K562 (cell line): ENCODE data around the gene PTPN7. TPM values are rescaled to one million over a fixed set of nuclear protein-coding genes. Genes with fewer than 3 reads are reported as not detected.

Source experiments
- ATAC-seq: fragments of 200-7000 bp; cut with Tn5 transposase; 3 replicates; pipeline ENCODE4 v1.9.1; 2020; ENCODE audit warnings: moderate library complexity
- BruUV-seq: library from RNA; stranded (reverse); fragments of 400-500 nt; replicated peaks from 2 replicates; lab custom pipeline; 2021; lab: Mats Ljungman, UMichigan
- CTCF ChIA-PET: fragments of 300-600 bp; formaldehyde crosslinking; extraction: SDS; loops from one replicate; lab custom pipeline; 2021; ENCODE audit warnings: low intra/inter-chr PET ratio; lab: Yijun Ruan, JAX
- POLR2A ChIA-PET: fragments of 300-600, 350-650 bp; sonication (Branson Sonifier 250); formaldehyde crosslinking; extraction: SDS; loops from one replicate; lab custom pipeline; 2021; ENCODE audit warnings: antibody characterized with exemption, inconsistent platforms; lab: Yijun Ruan, JAX
- DNase-seq, 4 experiments: peaks; one replicate each; pipeline versions ENCODE4 v3.0.0 to v3.0.0-alpha.2; 2011 to 2018; ENCODE audit warnings: low spot score in 3 of 4, mixed read lengths in 3 of 4; ENCODE audit errors: extremely low read depth in 1 of 4
- FAIRE-seq: peaks from 2 replicates; lab custom pipeline; 2011; peaks lifted over from hg19 to GRCh38; lab: Jason Lieb, UNC
- H2AFZ ChIP-seq: 2 replicates; pipeline ENCODE4 v1.6.0; 2011; ENCODE audit warnings: low read depth, low read length, control low read depth, inconsistent platforms
- H3K27ac ChIP-seq: fragments of 200-600 bp; 3 replicates; pipeline ENCODE4 v1.8.0; 2011; ENCODE audit warnings: low read depth, mild to moderate bottlenecking, control low read depth, inconsistent platforms, low read length, moderate library complexity, mixed read lengths; ENCODE audit errors: extremely low read depth
- H3K27me3 ChIP-seq, 2 experiments: fragments of 300-600 bp in 1 of 2; 2 replicates in 1 of 2; 3 replicates in 1 of 2; pipeline versions ENCODE4 v1.6.0 to v1.8.0; 2011; ENCODE audit warnings: inconsistent platforms in 2 of 2, low read length in 2 of 2, mild to moderate bottlenecking in 1 of 2, mixed read lengths in 1 of 2, moderate library complexity in 1 of 2; ENCODE audit not compliant: control insufficient read depth in 2 of 2, insufficient read depth in 2 of 2
- H3K36me3 ChIP-seq: fragments of 300-600 bp; 3 replicates; pipeline ENCODE4 v1.8.0; 2011; ENCODE audit warnings: mild to moderate bottlenecking, low read length, inconsistent platforms; ENCODE audit not compliant: control insufficient read depth, insufficient read depth
- H3K4me1 ChIP-seq, 2 experiments: fragments of 200-600 bp in 1 of 2; replicated peaks in 1 of 2; 2 replicates in 1 of 2; 3 replicates in 1 of 2; pipeline versions ENCODE4 v1.5.1 to v1.8.0; 2011; ENCODE audit warnings: inconsistent platforms in 2 of 2, low read length in 2 of 2, mild to moderate bottlenecking in 1 of 2, mixed read lengths in 1 of 2, moderate library complexity in 1 of 2; ENCODE audit not compliant: control insufficient read depth in 2 of 2, insufficient read depth in 2 of 2
- H3K4me2 ChIP-seq: 2 replicates; pipeline ENCODE4 v1.6.1; 2011; ENCODE audit warnings: low read length, control low read depth, inconsistent platforms, mixed read lengths; ENCODE audit not compliant: insufficient read depth
- H3K4me3 ChIP-seq: fragments of 200-600 bp; sonication (generic), shearing (Covaris generic); 2 replicates; pipeline ENCODE4 v1.5.1; 2016; ENCODE audit warnings: control low read depth, inconsistent platforms
- H3K79me2 ChIP-seq: fragments of 200-600 bp; 3 replicates; pipeline ENCODE4 v1.8.0; 2011; ENCODE audit warnings: low read length, inconsistent platforms; ENCODE audit not compliant: control insufficient read depth, insufficient read depth
- H3K9ac ChIP-seq, 2 experiments: 2 replicates each; pipeline versions ENCODE4 v1.6.0 to v1.6.1; 2011; ENCODE audit warnings: low read depth in 2 of 2, low read length in 2 of 2, control low read depth in 1 of 2, inconsistent platforms in 1 of 2, mild to moderate bottlenecking in 1 of 2, mixed read lengths in 1 of 2; ENCODE audit not compliant: insufficient read depth in 1 of 2
- H3K9me1 ChIP-seq: one replicate; pipeline ENCODE4 v1.6.0; 2011; ENCODE audit warnings: inconsistent platforms, mild to moderate bottlenecking, low read length, moderate library complexity; ENCODE audit not compliant: control insufficient read depth, insufficient read depth
- H3K9me3 ChIP-seq: replicated peaks from 2 replicates; pipeline ENCODE4 v1.5.1; 2011; ENCODE audit warnings: low read depth, low read length, inconsistent platforms; ENCODE audit not compliant: control insufficient read depth, insufficient read depth
- H4K20me1 ChIP-seq: replicated peaks from 2 replicates; pipeline ENCODE4 v1.6.1; 2011; ENCODE audit warnings: low read length, inconsistent platforms, mixed read lengths; ENCODE audit not compliant: control insufficient read depth, insufficient read depth
- CCAR2 ChIP-seq: fragments of 200-400 bp; formaldehyde crosslinking; IDR thresholded peaks from 2 replicates; pipeline ENCODE4 v1.6.1; 2017; ENCODE audit warnings: mild to moderate bottlenecking, low read depth, low read length
- CTBP1 ChIP-seq: fragments of 450-650 bp; IDR thresholded peaks from 2 replicates; pipeline ENCODE4 v1.6.1; 2016; ENCODE audit warnings: borderline replicate concordance
- DMBX1 ChIP-seq: fragments of 250-450 bp; sonication (Bioruptor Pico); IDR thresholded peaks from 2 replicates; pipeline ENCODE4 v1.8.0; 2022; ENCODE audit warnings: inconsistent platforms, mild to moderate bottlenecking, moderate library complexity, borderline replicate concordance
- KAT2B ChIP-seq: IDR thresholded peaks from one replicate; pipeline ENCODE4 v1.6.1; 2012; ENCODE audit warnings: low read depth, mild to moderate bottlenecking, control low read depth, inconsistent platforms, low read length, moderate library complexity
- KDM1A ChIP-seq, 2 experiments: fragments of 450-650 bp; IDR thresholded peaks; 2 replicates each; pipeline ENCODE4 v1.6.1; 2016; ENCODE audit warnings: mild to moderate bottlenecking in 2 of 2
- NFRKB ChIP-seq: fragments of 450-650 bp; IDR thresholded peaks from 2 replicates; pipeline ENCODE4 v1.6.1; 2016; ENCODE audit warnings: low read depth
- NR2F6 ChIP-seq: fragments of 450-650 bp; formaldehyde crosslinking; IDR thresholded peaks from 2 replicates; pipeline ENCODE4 v1.4.0; 2020; ENCODE audit warnings: mild to moderate bottlenecking
- SAFB ChIP-seq: fragments of 200-400 bp; formaldehyde crosslinking; IDR thresholded peaks from 2 replicates; pipeline ENCODE4 v1.6.1; 2017; ENCODE audit warnings: low read depth, low read length, borderline replicate concordance
- SRSF1 ChIP-seq: fragments of 200-400 bp; formaldehyde crosslinking; IDR thresholded peaks from 2 replicates; pipeline ENCODE4 v1.6.1; 2017; ENCODE audit warnings: mild to moderate bottlenecking, low read depth, low read length, moderate library complexity
- TGIF2 ChIP-seq: sonication (generic); formaldehyde crosslinking; IDR thresholded peaks from 2 replicates; pipeline ENCODE4 v1.8.1; 2022; ENCODE audit warnings: mild to moderate bottlenecking, missing genetic modification reagents, moderate library complexity
- XRCC5 ChIP-seq: fragments of 200-400 bp; formaldehyde crosslinking; IDR thresholded peaks from 2 replicates; pipeline ENCODE4 v1.6.1; 2017; ENCODE audit warnings: low read depth, mild to moderate bottlenecking, low read length
- ZEB2 ChIP-seq: fragments of 450-650 bp; IDR thresholded peaks from 2 replicates; pipeline ENCODE4 v1.6.1; 2016
- ZNF586 ChIP-seq: fragments of 450-650 bp; formaldehyde crosslinking; conservative IDR thresholded peaks from 2 replicates; pipeline ENCODE4 v1.4.0; 2020; ENCODE audit warnings: mild to moderate bottlenecking, moderate library complexity
- WGBS: fragments of 100-300 bp; shearing (Covaris generic); methylation state at CpG from one replicate; pipeline ENCODE4 v1.1.6; 2016; ENCODE audit warnings: low coverage, mixed read lengths; ENCODE audit not compliant: insufficient coverage; ENCODE audit errors: missing lambda C conversion rate; 5-methylcytosine and 5-hydroxymethylcytosine counted together
- in situ Hi-C: fragments of 300-500 bp; cut with MboI; formaldehyde crosslinking; loops from 4 replicates; pipeline ENCODE4 v1.15.0; 2018; ENCODE audit warnings: inconsistent platforms, mixed read lengths
- intact Hi-C: fragments of 100-400 bp; cut with micrococcal nuclease; formaldehyde crosslinking; loops from 2 replicates; pipeline ENCODE4 v1.14.2; 2022
- polyA plus RNA-seq, 8 experiments: library from polyadenylated mRNA; depleted of rRNA in 4 of 8; stranded (reverse) in 5 of 8; unstranded in 3 of 8; fragments of >200 nt; fragmentation: Nextera tagmentation in 2 of 8; fragmentation: Illumina TruSeq in 1 of 8; extraction: Ambion mirVana in 2 of 8; extraction: Trizol in 1 of 8; gene quantifications; 2 replicates each; pipeline versions ENCODE4 v1.2.1 to v1.2.3, GENCODE V29; 2011 to 2014; ENCODE audit warnings: inconsistent platforms in 1 of 8, missing spikeins in 1 of 8
- total RNA-seq, 7 experiments: library from RNA; depleted of rRNA in 6 of 7; stranded (reverse); fragments of >200 nt in 6 of 7; fragmentation: Illumina TruSeq in 2 of 7; extraction: Trizol in 2 of 7; gene quantifications; 2 replicates each; pipeline versions ENCODE4 v1.2.1 to v1.2.3, GENCODE V29; 2011 to 2021; ENCODE audit warnings: low replicate concordance in 1 of 7
- TF ChIP-seq, protein P1 (sequence below): fragments of 200-800 bp; sonication (Bioruptor generic); IDR thresholded peaks from 2 replicates; pipeline ENCODE4 v1.6.1; 2017; ENCODE audit warnings: missing genetic modification characterization, missing compliant biosample characterization
- TF ChIP-seq, protein P2 (sequence below): fragments of 450-650 bp; IDR thresholded peaks from one replicate; pipeline ENCODE4 v1.6.1; 2018; ENCODE audit warnings: mild to moderate bottlenecking, moderate library complexity; ENCODE audit not compliant: partially characterized antibody
- TF ChIP-seq, protein P3 (sequence below), 2 experiments: IDR thresholded peaks; 2 replicates each; pipeline ENCODE4 v1.6.1; 2011; ENCODE audit warnings: borderline replicate concordance in 1 of 2, control low read depth in 1 of 2, low read depth in 1 of 2, low read length in 1 of 2, mild to moderate bottlenecking in 1 of 2, mixed read lengths in 1 of 2, moderate library complexity in 1 of 2; ENCODE audit not compliant: insufficient read depth in 1 of 2, insufficient read length in 1 of 2, poor library complexity in 1 of 2, severe bottlenecking in 1 of 2; ENCODE audit errors: extremely low read depth in 1 of 2

Gene PTPN7
- total and polyA plus RNA-seq, 9 of the 15 experiments (the other 6 are each of a cell fraction or from before 2014, with no cell fraction given): 18.7 to 144 (median 120) TPM

DNA sequence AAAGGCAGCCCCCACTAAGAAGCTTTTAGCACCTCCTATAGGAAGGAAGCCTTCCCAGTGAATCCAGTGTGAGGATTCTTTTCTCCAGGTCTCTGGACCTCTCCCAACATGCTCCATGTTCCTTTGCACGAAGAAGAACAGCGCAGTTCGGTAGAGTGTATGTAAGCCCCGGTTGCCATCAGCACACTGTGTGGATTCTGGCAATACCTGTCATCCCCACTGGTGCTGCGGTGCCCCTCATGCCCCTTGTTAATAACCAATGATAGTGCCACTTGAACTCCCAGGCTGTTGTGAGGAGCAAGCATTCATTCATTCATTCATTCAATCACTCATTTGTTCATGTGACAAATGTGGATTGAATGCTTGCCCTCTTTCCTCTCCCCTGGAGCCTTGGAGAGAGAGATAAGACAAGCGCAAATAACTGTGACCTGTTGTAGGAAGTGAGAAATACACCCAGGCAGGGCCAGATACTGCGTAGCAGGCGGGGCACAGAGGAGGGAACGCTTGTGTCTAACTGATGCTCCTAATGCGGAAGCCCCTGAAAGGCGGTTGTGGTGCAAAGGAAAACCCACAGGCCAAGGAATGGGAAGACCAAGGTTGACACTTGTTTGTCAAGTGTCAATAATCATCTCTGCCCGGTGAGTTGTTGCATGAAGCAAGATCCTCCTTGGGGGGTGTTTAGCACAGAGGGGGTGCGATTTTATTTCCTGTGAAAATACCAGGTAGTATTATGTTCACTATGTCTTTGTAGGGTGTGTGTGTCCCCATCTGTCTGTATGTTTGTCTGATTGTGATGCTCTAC lies 43.0 kb upstream of the PTPN7 start:
- Histone ChIP-seq H3K4me1 (peaks cover 8 to 11% of the 10 kb centered on the region in 2 experiments; a peak in 4 of 5 replicates), H3K4me2 (peak overlapping the region; percentile 51), H3K27ac (peak overlapping the region; percentile 40; the same call in 1 of the 3 replicates), H2AFZ (peak overlapping the region; percentile 68), H3K9me1 (no peaks in the 10 kb centered on the region), H3K9me3 (peaks cover 3% of the 10 kb centered on the region; the same call in 1 of the 2 replicates), H3K36me3 (no peaks in the 10 kb centered on the region), H3K9ac (no peak overlapping the region), H3K79me2 (no peaks in the 10 kb centered on the region), H3K27me3 (peaks cover 0 to 28% of the 10 kb centered on the region in 2 experiments; a peak in 2 of 5 replicates), H4K20me1 (no peaks in the 10 kb centered on the region), H3K4me3 (no peak overlapping the region)
- peak in 3 of 4 experiments; percentile 40 to 79 (median 71) for DNase-seq
- peak; percentile 26 for FAIRE-seq
- CTCF ChIA-PET: no interaction called here
- in situ Hi-C loops (loop anchor here (25.0 kb wide), 1 partner anchor 109 kb away; no protein-coding TSS in a partner anchor), intact Hi-C loops (no loop called here)
- POLR2A ChIA-PET: interaction anchor here (1.1 kb wide), 1 partner anchor 11 kb away, joined by 3 read pairs; no protein-coding TSS in a partner anchor
- BruUV-seq: no TSS peak
- 28% methylated on average over 13 of the region's 13 CpGs for WGBS
- peak; percentile 89 for ATAC-seq
- no peak for TF ChIP-seq NFRKB
- peak; percentile 82 for TF ChIP-seq CTBP1
- no peak for TF ChIP-seq CCAR2
- no peak for TF ChIP-seq SRSF1
- TF ChIP-seq KDM1A (IDR thresholded peaks at IDR 0.05): peak; percentile 35 to 58; a peak in 2 of 4 replicates
- TF ChIP-seq KAT2B: no peak
- no peak for TF ChIP-seq DMBX1 (CRISPR knock-in tag)
- TF ChIP-seq, protein P1, sequence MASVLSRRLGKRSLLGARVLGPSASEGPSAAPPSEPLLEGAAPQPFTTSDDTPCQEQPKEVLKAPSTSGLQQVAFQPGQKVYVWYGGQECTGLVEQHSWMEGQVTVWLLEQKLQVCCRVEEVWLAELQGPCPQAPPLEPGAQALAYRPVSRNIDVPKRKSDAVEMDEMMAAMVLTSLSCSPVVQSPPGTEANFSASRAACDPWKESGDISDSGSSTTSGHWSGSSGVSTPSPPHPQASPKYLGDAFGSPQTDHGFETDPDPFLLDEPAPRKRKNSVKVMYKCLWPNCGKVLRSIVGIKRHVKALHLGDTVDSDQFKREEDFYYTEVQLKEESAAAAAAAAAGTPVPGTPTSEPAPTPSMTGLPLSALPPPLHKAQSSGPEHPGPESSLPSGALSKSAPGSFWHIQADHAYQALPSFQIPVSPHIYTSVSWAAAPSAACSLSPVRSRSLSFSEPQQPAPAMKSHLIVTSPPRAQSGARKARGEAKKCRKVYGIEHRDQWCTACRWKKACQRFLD (CRISPR knock-in tag): 0 out of 2 replicates have a peak, but pooled peaks have one; percentile 32
- TF ChIP-seq ZNF586: no peak
- TF ChIP-seq, protein P2, sequence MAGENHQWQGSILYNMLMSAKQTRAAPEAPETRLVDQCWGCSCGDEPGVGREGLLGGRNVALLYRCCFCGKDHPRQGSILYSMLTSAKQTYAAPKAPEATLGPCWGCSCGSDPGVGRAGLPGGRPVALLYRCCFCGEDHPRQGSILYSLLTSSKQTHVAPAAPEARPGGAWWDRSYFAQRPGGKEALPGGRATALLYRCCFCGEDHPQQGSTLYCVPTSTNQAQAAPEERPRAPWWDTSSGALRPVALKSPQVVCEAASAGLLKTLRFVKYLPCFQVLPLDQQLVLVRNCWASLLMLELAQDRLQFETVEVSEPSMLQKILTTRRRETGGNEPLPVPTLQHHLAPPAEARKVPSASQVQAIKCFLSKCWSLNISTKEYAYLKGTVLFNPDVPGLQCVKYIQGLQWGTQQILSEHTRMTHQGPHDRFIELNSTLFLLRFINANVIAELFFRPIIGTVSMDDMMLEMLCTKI: no peak
- no peak for TF ChIP-seq NR2F6 (CRISPR knock-in tag)
- no peak for TF ChIP-seq SAFB
- TF ChIP-seq ZEB2: 0 out of 2 replicates have a peak, but pooled peaks have one; percentile 26
- TF ChIP-seq, protein P3, sequence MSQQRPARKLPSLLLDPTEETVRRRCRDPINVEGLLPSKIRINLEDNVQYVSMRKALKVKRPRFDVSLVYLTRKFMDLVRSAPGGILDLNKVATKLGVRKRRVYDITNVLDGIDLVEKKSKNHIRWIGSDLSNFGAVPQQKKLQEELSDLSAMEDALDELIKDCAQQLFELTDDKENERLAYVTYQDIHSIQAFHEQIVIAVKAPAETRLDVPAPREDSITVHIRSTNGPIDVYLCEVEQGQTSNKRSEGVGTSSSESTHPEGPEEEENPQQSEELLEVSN (IDR thresholded peaks at IDR 0.05; ENCODE audit: borderline replicate concordance in 1 of 2, extremely low read depth in 1 of 2, insufficient read depth in 1 of 2, insufficient read length in 1 of 2, low read depth in 1 of 2, low read length in 1 of 2, poor library complexity in 1 of 2, severe bottlenecking in 1 of 2): peak in 1 of 2 experiments; percentile 35
- no peak for TF ChIP-seq TGIF2
- TF ChIP-seq XRCC5: no peak
